Activated T-cell treated with anti-CD3 and anti-CD28 coated beads for 4 hours (primary cell): ENCODE measurements around the gene KIF26B.

Experiments
- DNase-seq: peaks from one replicate; pipeline ENCODE4 v3.0.0-alpha.2; 2020

The KIF26B gene

GRCh38 chr1:245245021-245245667 is 90.4 kb downstream of the KIF26B start:
- DNase-seq = no peak

- no peak for DNase-seq
Observed at GRCh38 chr1:245246433-245246832, 91.6 kb downstream of the KIF26B start.

GRCh38 chr1:245247356-245247755 is 92.6 kb downstream of the KIF26B start:
- no peak for DNase-seq

GRCh38 chr1:245247801-245248200 is 93.0 kb downstream of the KIF26B start:
- no peak for DNase-seq

- DNase-seq = no peak
Observed at GRCh38 chr1:245248231-245248731, 93.5 kb downstream of the KIF26B start.

GRCh38 chr1:245255783-245256182 is 101.0 kb downstream of the KIF26B start:
- DNase-seq = no peak

- no peak for DNase-seq
Observed at GRCh38 chr1:245256528-245256927, 101.7 kb downstream of the KIF26B start.

- DNase-seq = no peak
Observed at GRCh38 chr1:245258271-245258920, 103.6 kb downstream of the KIF26B start.

- no peak for DNase-seq
Observed at GRCh38 chr1:245260110-245260882, 105.5 kb downstream of the KIF26B start.

- DNase-seq = no peak
Observed at GRCh38 chr1:245260883-245261282, 106.1 kb downstream of the KIF26B start.

GRCh38 chr1:245261786-245262185 is 107.0 kb downstream of the KIF26B start:
- no peak for DNase-seq

GRCh38 chr1:245263529-245264095 is 108.8 kb downstream of the KIF26B start:
- no peak for DNase-seq

- no peak for DNase-seq
Observed at GRCh38 chr1:245264226-245264625, 109.4 kb downstream of the KIF26B start.

- no peak for DNase-seq
Observed at GRCh38 chr1:245266105-245266504, 111.3 kb downstream of the KIF26B start.

- no peak for DNase-seq
Observed at GRCh38 chr1:245270063-245270462, 115.3 kb downstream of the KIF26B start.

- DNase-seq = no peak
Observed at GRCh38 chr1:245270972-245271371, 116.2 kb downstream of the KIF26B start.

GRCh38 chr1:245272676-245273075 is 117.9 kb downstream of the KIF26B start:
- no peak for DNase-seq

GRCh38 chr1:245276445-245276844 is 121.7 kb downstream of the KIF26B start:
- DNase-seq = no peak

GRCh38 chr1:245277276-245277675 is 122.5 kb downstream of the KIF26B start:
- no peak for DNase-seq

GRCh38 chr1:245278846-245279245 is 124.1 kb downstream of the KIF26B start:
- no peak for DNase-seq

- no peak for DNase-seq
Observed at GRCh38 chr1:245279346-245279745, 124.6 kb downstream of the KIF26B start.

- no peak for DNase-seq
Observed at GRCh38 chr1:245283001-245283400, 128.2 kb downstream of the KIF26B start.

GRCh38 chr1:245285168-245285567 is 130.4 kb downstream of the KIF26B start:
- DNase-seq = no peak
